Activated CD4-positive, alpha-beta memory T cell treated with anti-CD3 and anti-CD28 coated beads for 36 hours (primary cell): ENCODE measurements around the gene TARBP1. TPM values are rescaled to one million over a fixed set of nuclear protein-coding genes. Genes with fewer than 3 reads are reported as not detected.
"Not testable (repeated sequence)": the region's sequence is repeated elsewhere in the genome, so short reads cannot be mapped to it uniquely, and the experiment has no call there.

Experiments used
- CTCF ChIA-PET: fragments of 350-600 bp; sonication (Branson Sonifier 250); formaldehyde crosslinking; loops from one replicate; lab custom pipeline; 2021; ENCODE audit warnings: antibody characterized with exemption, inconsistent platforms; lab: Charles Lee
- POLR2A ChIA-PET: fragments of 350-600 bp; sonication (Branson Sonifier 250); formaldehyde crosslinking; loops from one replicate; lab custom pipeline; 2021; ENCODE audit warnings: antibody characterized with exemption; lab: Charles Lee
- DNase-seq: peaks from one replicate; pipeline ENCODE4 v3.0.0-alpha.2; 2020
- H3K27ac Mint-ChIP-seq: one replicate; pipeline ENCODE4 v1.8.0; 2021; ENCODE audit warnings: mixed read lengths
- H3K27me3 Mint-ChIP-seq: one replicate; pipeline ENCODE4 v1.8.0; 2021; ENCODE audit warnings: mixed read lengths
- H3K36me3 Mint-ChIP-seq: one replicate; pipeline ENCODE4 v1.8.0; 2021; ENCODE audit warnings: mixed read lengths
- H3K4me1 Mint-ChIP-seq: one replicate; pipeline ENCODE4 v1.8.0; 2021; ENCODE audit warnings: low read depth, mixed read lengths
- H3K4me3 Mint-ChIP-seq: one replicate; pipeline ENCODE4 v1.8.0; 2021; ENCODE audit warnings: mild to moderate bottlenecking, mixed read lengths
- H3K9me3 Mint-ChIP-seq: one replicate; pipeline ENCODE4 v1.8.0; 2021; ENCODE audit warnings: mixed read lengths
- intact Hi-C: fragments of 100-400 bp; cut with micrococcal nuclease; formaldehyde crosslinking; loops from one replicate; pipeline ENCODE4 v1.15.1; 2023
- total RNA-seq, 2 experiments: library from RNA; stranded (reverse); gene quantifications; one replicate each; pipeline ENCODE4 v1.2.3, GENCODE V29; 2021

The TARBP1 gene
- total RNA-seq, 2 experiments from 2014 or later, result 28.9 to 30.1 TPM

- H3K9me3 Mint-ChIP-seq, CTCF ChIA-PET, H3K36me3 Mint-ChIP-seq, intact Hi-C loops, H3K27ac Mint-ChIP-seq, H3K27me3 Mint-ChIP-seq, DNase-seq, H3K4me3 Mint-ChIP-seq, POLR2A ChIA-PET: not testable (repeated sequence)
- peaks cover 19% of the 10 kb centered on the region for H3K4me1 Mint-ChIP-seq
Measured at GRCh38 chr1:234518086-234518485, 39.1 kb upstream of the TARBP1 start.

GRCh38 chr1:234517110-234517802, 38.3 kb upstream of the TARBP1 start:
- no peak for DNase-seq
- ChIA-PET CTCF (no interaction called here), POLR2A (no interaction called here)
- Mint-ChIP-seq H3K9me3 (no peaks in the 10 kb centered on the region), H3K27ac (no peak overlapping the region), H3K4me1 (peaks cover 19% of the 10 kb centered on the region), H3K27me3 (no peaks in the 10 kb centered on the region), H3K4me3 (no peak overlapping the region), H3K36me3 (no peaks in the 10 kb centered on the region)
- intact Hi-C loops, result no loop called here

- ChIA-PET CTCF (no interaction called here), POLR2A (no interaction called here)
- Mint-ChIP-seq H3K4me3 (no peak overlapping the region), H3K4me1 (peaks cover 19% of the 10 kb centered on the region), H3K27me3 (no peaks in the 10 kb centered on the region), H3K27ac (no peak overlapping the region), H3K9me3 (no peaks in the 10 kb centered on the region), H3K36me3 (no peaks in the 10 kb centered on the region)
- DNase-seq, result no peak
- intact Hi-C loops, result no loop called here
Measured at GRCh38 chr1:234515821-234516241, 36.9 kb upstream of the TARBP1 start.

GRCh38 chr1:234515411-234515810, 36.4 kb upstream of the TARBP1 start:
- no peak overlapping the region for H3K4me3 Mint-ChIP-seq
- no peak overlapping the region for H3K27ac Mint-ChIP-seq
- H3K36me3 Mint-ChIP-seq, result no peaks in the 10 kb centered on the region
- no peak for DNase-seq
- intact Hi-C loops, result no loop called here
- POLR2A ChIA-PET, result no interaction called here
- no peaks in the 10 kb centered on the region for H3K9me3 Mint-ChIP-seq
- H3K4me1 Mint-ChIP-seq, result peaks cover 19% of the 10 kb centered on the region
- CTCF ChIA-PET, result interaction anchor here (0.8 kb wide), 1 partner anchor 578 kb away, joined by 3 read pairs; no protein-coding TSS in a partner anchor
- no peaks in the 10 kb centered on the region for H3K27me3 Mint-ChIP-seq

- CTCF ChIA-PET, result no interaction called here
- POLR2A ChIA-PET, result no interaction called here
- intact Hi-C loops, result no loop called here
- DNase-seq, result no peak
- Mint-ChIP-seq H3K4me1 (peaks cover 16% of the 10 kb centered on the region), H3K36me3 (no peaks in the 10 kb centered on the region), H3K27me3 (no peaks in the 10 kb centered on the region), H3K9me3 (no peaks in the 10 kb centered on the region), H3K27ac (no peak overlapping the region), H3K4me3 (no peak overlapping the region)
Measured at GRCh38 chr1:234512451-234512861, 33.5 kb upstream of the TARBP1 start.

GRCh38 chr1:234509457-234510328, 30.7 kb upstream of the TARBP1 start:
- Mint-ChIP-seq H3K9me3 (no peaks in the 10 kb centered on the region), H3K27me3 (no peaks in the 10 kb centered on the region), H3K36me3 (no peaks in the 10 kb centered on the region), H3K27ac (no peak overlapping the region), H3K4me3 (no peak overlapping the region), H3K4me1 (peaks cover 13% of the 10 kb centered on the region)
- no peak for DNase-seq
- ChIA-PET CTCF (interaction anchor here (0.6 to 1.1 kb wide), 3 partner anchors 10 to 904 kb away, joined by 3 to 4 read pairs (median 3); no protein-coding TSS in a partner anchor), POLR2A (no interaction called here)
- intact Hi-C loops, result no loop called here

GRCh38 chr1:234507626-234508387, 28.8 kb upstream of the TARBP1 start:
- H3K4me1 Mint-ChIP-seq, result peaks cover 26% of the 10 kb centered on the region
- no peaks in the 10 kb centered on the region for H3K27me3 Mint-ChIP-seq
- no peak overlapping the region for H3K27ac Mint-ChIP-seq
- peaks cover 14% of the 10 kb centered on the region for H3K9me3 Mint-ChIP-seq
- no peak overlapping the region for H3K4me3 Mint-ChIP-seq
- H3K36me3 Mint-ChIP-seq, result peaks cover 2% of the 10 kb centered on the region
- ChIA-PET POLR2A (interaction anchor here (0.6 kb wide), 1 partner anchor 576 kb away, joined by 3 read pairs; no protein-coding TSS in a partner anchor), CTCF (no interaction called here)
- no peak for DNase-seq
- intact Hi-C loops, result no loop called here

GRCh38 chr1:234507089-234507488, 28.1 kb upstream of the TARBP1 start:
- Mint-ChIP-seq H3K4me3 (no peak overlapping the region), H3K36me3 (peaks cover 2% of the 10 kb centered on the region), H3K27me3 (no peaks in the 10 kb centered on the region), H3K4me1 (peaks cover 26% of the 10 kb centered on the region), H3K9me3 (peaks cover 15% of the 10 kb centered on the region), H3K27ac (no peak overlapping the region)
- intact Hi-C loops, result no loop called here
- no peak for DNase-seq
- ChIA-PET POLR2A (no interaction called here), CTCF (no interaction called here)

- Mint-ChIP-seq H3K27me3 (no peaks in the 10 kb centered on the region), H3K4me3 (no peak overlapping the region), H3K36me3 (peaks cover 8% of the 10 kb centered on the region), H3K27ac (no peak overlapping the region), H3K4me1 (peaks cover 40% of the 10 kb centered on the region), H3K9me3 (peaks cover 23% of the 10 kb centered on the region)
- ChIA-PET CTCF (no interaction called here), POLR2A (no interaction called here)
- intact Hi-C loops, result no loop called here
- DNase-seq, result no peak
Measured at GRCh38 chr1:234505769-234506102, 26.8 kb upstream of the TARBP1 start.

- ChIA-PET POLR2A (no interaction called here), CTCF (interaction anchor here (1.2 kb wide), 1 partner anchor 10 kb away, joined by 4 read pairs; no protein-coding TSS in a partner anchor)
- Mint-ChIP-seq H3K36me3 (peaks cover 8% of the 10 kb centered on the region), H3K9me3 (peaks cover 23% of the 10 kb centered on the region), H3K27me3 (no peaks in the 10 kb centered on the region), H3K4me1 (peaks cover 45% of the 10 kb centered on the region), H3K27ac (peak overlapping the region; percentile 35), H3K4me3 (no peak overlapping the region)
- intact Hi-C loops, result loop anchor here (5.0 kb wide), 2 partner anchors 37 to 912 kb away; no protein-coding TSS in a partner anchor
- DNase-seq, result peak; percentile 8
Measured at GRCh38 chr1:234504969-234505768, 26.2 kb upstream of the TARBP1 start.

GRCh38 chr1:234504251-234504650, 25.3 kb upstream of the TARBP1 start:
- peaks cover 55% of the 10 kb centered on the region for H3K4me1 Mint-ChIP-seq
- H3K27me3 Mint-ChIP-seq, H3K4me3 Mint-ChIP-seq, POLR2A ChIA-PET, H3K36me3 Mint-ChIP-seq, H3K27ac Mint-ChIP-seq: not testable (repeated sequence)
- DNase-seq, result peak; percentile 6
- CTCF ChIA-PET, result interaction anchor here (0.9 to 1.2 kb wide), 3 partner anchors 9 to 580 kb away, joined by 3 to 5 read pairs (median 4); no protein-coding TSS in a partner anchor
- intact Hi-C loops, result loop anchor here (5.0 kb wide), 2 partner anchors 38 to 913 kb away; no protein-coding TSS in a partner anchor
- H3K9me3 Mint-ChIP-seq, result peaks cover 23% of the 10 kb centered on the region
